ENCODE results near the gene SRY.
"Not testable (repeated sequence)": the region's sequence is repeated elsewhere in the genome, so short reads cannot be mapped to it uniquely, and the experiment has no call there.

Gene SRY

DNA sequence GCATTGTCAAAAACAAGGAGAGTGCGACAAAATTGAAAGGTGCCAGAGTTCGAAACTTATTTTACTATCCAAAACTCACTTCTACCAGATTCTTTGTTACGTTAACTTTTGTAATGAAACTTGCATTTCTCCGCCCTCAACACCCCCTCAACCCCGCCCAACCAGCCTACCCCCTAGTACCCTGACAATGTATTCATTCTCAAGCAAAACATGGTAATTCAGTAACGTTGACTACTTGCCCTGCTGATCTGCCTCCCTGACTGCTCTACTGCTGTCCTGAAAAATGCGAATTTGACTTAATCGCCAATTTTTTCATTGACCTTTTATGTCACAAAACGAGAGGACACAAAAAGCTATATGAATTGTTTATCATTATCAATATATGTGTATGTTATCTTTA is at the start of gene SRY:
SRY (minus strand) TSS at position 83 of the 400 bp plus-strand sequence; CDS start at position 4, 79 bp downstream.
- Histone ChIP-seq H3K4me3 (replicated peaks; ENCODE audit: low read depth, low read length) (no peak within 1 kb of the TSS), H3K36me3 (ENCODE audit: control insufficient read depth, insufficient read depth, low read length) (no peaks in the 10 kb centered on the region), H3K27me3 (replicated peaks; ENCODE audit: control insufficient read depth, insufficient read depth, low read length) (no peaks in the 10 kb centered on the region)
- TF ChIP-seq, protein P1, sequence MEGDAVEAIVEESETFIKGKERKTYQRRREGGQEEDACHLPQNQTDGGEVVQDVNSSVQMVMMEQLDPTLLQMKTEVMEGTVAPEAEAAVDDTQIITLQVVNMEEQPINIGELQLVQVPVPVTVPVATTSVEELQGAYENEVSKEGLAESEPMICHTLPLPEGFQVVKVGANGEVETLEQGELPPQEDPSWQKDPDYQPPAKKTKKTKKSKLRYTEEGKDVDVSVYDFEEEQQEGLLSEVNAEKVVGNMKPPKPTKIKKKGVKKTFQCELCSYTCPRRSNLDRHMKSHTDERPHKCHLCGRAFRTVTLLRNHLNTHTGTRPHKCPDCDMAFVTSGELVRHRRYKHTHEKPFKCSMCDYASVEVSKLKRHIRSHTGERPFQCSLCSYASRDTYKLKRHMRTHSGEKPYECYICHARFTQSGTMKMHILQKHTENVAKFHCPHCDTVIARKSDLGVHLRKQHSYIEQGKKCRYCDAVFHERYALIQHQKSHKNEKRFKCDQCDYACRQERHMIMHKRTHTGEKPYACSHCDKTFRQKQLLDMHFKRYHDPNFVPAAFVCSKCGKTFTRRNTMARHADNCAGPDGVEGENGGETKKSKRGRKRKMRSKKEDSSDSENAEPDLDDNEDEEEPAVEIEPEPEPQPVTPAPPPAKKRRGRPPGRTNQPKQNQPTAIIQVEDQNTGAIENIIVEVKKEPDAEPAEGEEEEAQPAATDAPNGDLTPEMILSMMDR (IDR thresholded peaks at IDR 0.05; ENCODE audit: insufficient read depth, low read length, poor library complexity, severe bottlenecking), result no peak
- no peak for DNase-seq (ENCODE audit: extremely low read depth, insufficient read length)

DNA sequence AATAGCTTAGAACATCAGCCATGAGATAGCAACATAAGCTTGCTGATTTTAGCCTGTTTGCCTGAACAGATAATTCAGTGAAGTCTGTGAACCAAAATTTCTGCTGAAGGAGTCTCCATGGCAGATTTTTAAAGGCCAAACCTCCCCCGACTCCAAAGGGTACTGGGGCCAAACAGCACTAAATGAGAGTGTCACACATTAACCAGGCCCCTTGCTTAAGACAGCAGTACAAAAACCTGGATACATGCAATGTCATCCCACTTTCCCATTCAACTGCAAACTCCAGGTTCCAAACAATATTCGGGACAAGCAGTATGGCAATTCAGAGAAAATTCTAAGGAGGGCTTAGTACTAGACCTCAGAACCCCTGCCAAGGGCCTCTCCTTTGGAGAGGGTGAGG is 49.6 kb upstream of the SRY start:
- Histone ChIP-seq H3K27me3 (replicated peaks; ENCODE audit: control insufficient read depth, insufficient read depth, low read length) (no peaks in the 10 kb centered on the region), H3K36me3 (ENCODE audit: control insufficient read depth, insufficient read depth, low read length) (no peaks in the 10 kb centered on the region), H3K4me3 (replicated peaks; ENCODE audit: low read depth, low read length) (no peak overlapping the region)
- TF ChIP-seq, protein P1 (IDR thresholded peaks at IDR 0.05; ENCODE audit: insufficient read depth, low read length, poor library complexity, severe bottlenecking), result no peak
- no peak for DNase-seq (ENCODE audit: extremely low read depth, insufficient read length)

DNA sequence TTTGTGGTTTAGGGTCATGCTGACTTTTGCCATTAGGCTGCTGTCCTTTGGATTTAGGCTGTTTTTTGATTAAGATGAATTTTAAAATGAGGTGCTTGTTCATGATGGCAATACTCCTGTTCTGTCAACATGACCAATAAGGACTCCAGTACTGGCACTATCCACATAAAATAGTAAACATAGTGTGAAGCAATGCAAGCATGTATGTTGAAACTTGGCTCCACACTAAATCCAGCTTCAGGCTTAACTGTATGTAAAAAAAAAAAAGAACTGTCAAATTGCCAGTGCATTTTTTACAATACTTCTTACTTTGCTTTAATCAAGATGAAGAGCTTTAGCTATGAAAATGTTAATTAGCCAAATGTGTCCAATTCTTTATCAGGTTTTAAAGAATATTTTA is 47.7 kb upstream of the SRY start:
- no peaks in the 10 kb centered on the region for H3K36me3 ChIP-seq (ENCODE audit: control insufficient read depth, insufficient read depth, low read length)
- no peaks in the 10 kb centered on the region for H3K27me3 ChIP-seq (replicated peaks; ENCODE audit: control insufficient read depth, insufficient read depth, low read length)
- DNase-seq (ENCODE audit: extremely low read depth, insufficient read length), result no peak
- TF ChIP-seq, protein P1 (IDR thresholded peaks at IDR 0.05; ENCODE audit: insufficient read depth, low read length, poor library complexity, severe bottlenecking), result no peak
- no peak overlapping the region for H3K4me3 ChIP-seq (replicated peaks; ENCODE audit: low read depth, low read length)

DNA sequence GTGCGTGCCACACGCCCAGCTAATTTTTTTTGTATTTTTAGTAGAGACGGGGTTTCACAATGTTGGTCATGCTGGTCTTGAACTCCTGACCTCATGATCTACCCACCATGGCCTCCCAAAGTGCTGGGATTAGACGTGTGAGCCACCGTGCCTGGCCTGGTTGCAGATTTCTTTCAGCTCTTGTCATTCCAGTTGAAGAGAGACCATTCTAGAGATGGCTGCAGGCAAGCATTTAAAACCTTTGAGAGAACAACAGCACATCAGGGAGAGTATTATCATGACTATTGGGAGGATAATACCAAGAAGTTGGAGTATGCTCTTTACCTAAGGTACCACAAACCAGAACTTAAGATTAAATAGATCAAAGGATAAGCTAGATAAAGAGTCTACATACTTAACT is 41.0 kb upstream of the SRY start:
- H3K27me3 ChIP-seq (replicated peaks; ENCODE audit: control insufficient read depth, insufficient read depth, low read length), result no peaks in the 10 kb centered on the region
- TF ChIP-seq, protein P1 (IDR thresholded peaks at IDR 0.05; ENCODE audit: insufficient read depth, low read length, poor library complexity, severe bottlenecking), result no peak

DNA sequence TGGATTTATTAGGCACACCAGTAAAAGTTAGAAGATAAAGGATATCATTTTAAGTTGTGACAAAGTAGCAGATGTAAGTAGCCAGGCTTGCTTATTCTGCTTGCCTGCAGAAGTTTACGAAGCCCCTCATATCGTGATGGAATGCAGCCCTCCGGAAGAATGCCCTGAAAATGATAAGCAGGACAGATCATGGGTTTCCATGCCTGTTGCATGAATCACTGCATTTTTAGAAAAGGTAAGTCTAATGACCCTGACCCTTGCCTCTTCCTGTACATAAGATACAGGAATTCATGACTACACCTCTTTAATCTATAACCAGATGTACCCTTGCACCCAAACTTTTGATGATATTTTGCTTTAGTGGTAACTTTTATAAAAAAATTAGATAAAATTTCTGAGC is 37.0 kb upstream of the SRY start:
- no peaks in the 10 kb centered on the region for H3K27me3 ChIP-seq (replicated peaks; ENCODE audit: control insufficient read depth, insufficient read depth, low read length)
- no peak overlapping the region for H3K4me3 ChIP-seq (replicated peaks; ENCODE audit: low read depth, low read length)
- DNase-seq (ENCODE audit: extremely low read depth, insufficient read length), result no peak
- TF ChIP-seq, protein P1 (IDR thresholded peaks at IDR 0.05; ENCODE audit: insufficient read depth, low read length, poor library complexity, severe bottlenecking), result no peak
- no peaks in the 10 kb centered on the region for H3K36me3 ChIP-seq (ENCODE audit: control insufficient read depth, insufficient read depth, low read length)

More for the DNA sequence above, 41.0 kb upstream of the SRY start:
- no peak overlapping the region for H3K4me3 ChIP-seq (replicated peaks; ENCODE audit: low read depth, low read length)
- DNase-seq (ENCODE audit: extremely low read depth, insufficient read length), result no peak
- no peaks in the 10 kb centered on the region for H3K36me3 ChIP-seq (ENCODE audit: control insufficient read depth, insufficient read depth, low read length)

DNA sequence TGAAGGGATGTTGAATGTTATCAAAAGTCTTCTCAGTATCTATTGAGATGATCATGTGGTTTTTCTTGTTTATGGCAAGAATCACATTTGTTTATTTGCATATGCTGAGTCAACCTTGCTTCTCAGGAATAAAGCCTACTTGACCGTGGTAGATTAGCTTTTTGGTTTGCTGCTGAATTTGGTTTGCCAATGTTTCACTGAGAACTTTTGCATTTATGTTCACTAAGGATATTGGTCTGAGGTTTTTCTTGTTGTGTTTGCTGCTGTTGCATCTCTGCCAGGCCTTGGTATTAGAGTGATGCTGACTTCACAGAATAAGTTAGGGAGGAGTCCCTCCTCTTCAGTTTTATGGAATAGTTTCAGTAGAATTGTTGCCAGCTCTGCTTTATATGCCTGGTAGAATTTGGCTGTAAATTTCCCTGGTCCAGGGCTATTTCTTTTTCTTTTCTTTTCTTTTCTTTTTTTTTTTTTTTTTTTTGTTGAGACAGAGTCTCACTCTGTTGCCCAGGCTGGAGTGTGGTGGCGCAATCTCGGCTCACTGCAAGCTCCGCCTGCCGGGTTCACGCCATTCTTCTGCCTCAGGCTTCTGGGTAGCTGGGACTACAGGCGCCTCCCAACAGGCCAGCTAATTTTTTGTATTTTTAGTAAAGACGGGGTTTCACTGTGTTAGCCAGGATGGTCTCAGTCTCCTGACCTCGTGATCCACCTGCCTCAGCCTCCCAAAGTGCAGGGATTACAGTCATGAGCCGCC is 29.8 kb upstream of the SRY start:
- not testable (repeated sequence) for H3K36me3 ChIP-seq (ENCODE audit: control insufficient read depth, insufficient read depth, low read length); H3K27me3 ChIP-seq (replicated peaks; ENCODE audit: control insufficient read depth, insufficient read depth, low read length); DNase-seq (ENCODE audit: extremely low read depth, insufficient read length); H3K4me3 ChIP-seq (replicated peaks; ENCODE audit: low read depth, low read length)
